ENCODE data around the gene EIF4B. TPM values are rescaled to one million over a fixed set of nuclear protein-coding genes. Genes with fewer than 3 reads are reported as not detected.
A peak's percentile ranks its signal among the peaks of the same experiment; 100 is the strongest.

The EIF4B gene
- total and polyA plus RNA-seq, 2 of the 8 experiments (the other 6 are each of a cell fraction or from before 2014, with no cell fraction given): 269 to 816 TPM

DNA sequence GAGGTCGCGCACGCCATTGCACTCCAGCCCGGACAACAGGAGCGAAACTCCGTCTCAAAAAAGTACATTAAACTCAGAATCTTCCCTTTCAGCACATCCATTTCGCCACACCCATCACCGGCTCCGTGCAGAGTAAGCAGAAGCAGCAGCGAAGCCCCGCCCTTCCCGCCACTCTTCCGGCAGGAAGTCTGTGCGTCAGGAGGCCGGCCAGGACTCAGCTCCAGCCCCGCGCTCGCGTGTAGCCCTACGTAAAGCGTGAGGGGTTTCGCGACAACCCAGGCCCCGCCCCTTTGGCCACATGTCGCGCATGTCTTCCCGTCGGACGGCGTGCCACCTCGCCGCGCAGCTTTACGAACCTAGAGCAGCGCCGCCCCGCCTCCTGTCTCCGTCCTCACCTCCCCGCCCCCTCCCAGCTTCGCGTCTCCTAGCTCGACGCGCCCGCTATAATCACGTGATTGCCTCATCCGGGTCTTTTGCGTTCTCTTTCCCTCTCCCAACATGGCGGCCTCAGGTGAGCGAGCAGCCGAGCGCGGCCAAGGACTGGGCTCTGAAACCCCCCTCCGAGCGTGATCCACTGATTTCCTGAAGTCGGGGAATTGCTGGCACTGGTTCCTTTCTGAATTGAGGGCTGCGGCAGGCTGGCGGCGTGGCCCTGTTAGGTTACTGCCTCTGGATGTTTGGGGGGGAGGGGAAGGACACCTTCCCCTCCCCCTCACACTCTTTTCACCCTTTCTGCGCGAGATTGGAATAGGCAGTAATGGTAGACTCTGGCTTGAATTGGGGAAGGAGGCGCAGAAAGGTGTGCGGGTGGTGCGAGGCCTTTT lies at the start of gene EIF4B (continued):
- TF ChIP-seq, protein P1, sequence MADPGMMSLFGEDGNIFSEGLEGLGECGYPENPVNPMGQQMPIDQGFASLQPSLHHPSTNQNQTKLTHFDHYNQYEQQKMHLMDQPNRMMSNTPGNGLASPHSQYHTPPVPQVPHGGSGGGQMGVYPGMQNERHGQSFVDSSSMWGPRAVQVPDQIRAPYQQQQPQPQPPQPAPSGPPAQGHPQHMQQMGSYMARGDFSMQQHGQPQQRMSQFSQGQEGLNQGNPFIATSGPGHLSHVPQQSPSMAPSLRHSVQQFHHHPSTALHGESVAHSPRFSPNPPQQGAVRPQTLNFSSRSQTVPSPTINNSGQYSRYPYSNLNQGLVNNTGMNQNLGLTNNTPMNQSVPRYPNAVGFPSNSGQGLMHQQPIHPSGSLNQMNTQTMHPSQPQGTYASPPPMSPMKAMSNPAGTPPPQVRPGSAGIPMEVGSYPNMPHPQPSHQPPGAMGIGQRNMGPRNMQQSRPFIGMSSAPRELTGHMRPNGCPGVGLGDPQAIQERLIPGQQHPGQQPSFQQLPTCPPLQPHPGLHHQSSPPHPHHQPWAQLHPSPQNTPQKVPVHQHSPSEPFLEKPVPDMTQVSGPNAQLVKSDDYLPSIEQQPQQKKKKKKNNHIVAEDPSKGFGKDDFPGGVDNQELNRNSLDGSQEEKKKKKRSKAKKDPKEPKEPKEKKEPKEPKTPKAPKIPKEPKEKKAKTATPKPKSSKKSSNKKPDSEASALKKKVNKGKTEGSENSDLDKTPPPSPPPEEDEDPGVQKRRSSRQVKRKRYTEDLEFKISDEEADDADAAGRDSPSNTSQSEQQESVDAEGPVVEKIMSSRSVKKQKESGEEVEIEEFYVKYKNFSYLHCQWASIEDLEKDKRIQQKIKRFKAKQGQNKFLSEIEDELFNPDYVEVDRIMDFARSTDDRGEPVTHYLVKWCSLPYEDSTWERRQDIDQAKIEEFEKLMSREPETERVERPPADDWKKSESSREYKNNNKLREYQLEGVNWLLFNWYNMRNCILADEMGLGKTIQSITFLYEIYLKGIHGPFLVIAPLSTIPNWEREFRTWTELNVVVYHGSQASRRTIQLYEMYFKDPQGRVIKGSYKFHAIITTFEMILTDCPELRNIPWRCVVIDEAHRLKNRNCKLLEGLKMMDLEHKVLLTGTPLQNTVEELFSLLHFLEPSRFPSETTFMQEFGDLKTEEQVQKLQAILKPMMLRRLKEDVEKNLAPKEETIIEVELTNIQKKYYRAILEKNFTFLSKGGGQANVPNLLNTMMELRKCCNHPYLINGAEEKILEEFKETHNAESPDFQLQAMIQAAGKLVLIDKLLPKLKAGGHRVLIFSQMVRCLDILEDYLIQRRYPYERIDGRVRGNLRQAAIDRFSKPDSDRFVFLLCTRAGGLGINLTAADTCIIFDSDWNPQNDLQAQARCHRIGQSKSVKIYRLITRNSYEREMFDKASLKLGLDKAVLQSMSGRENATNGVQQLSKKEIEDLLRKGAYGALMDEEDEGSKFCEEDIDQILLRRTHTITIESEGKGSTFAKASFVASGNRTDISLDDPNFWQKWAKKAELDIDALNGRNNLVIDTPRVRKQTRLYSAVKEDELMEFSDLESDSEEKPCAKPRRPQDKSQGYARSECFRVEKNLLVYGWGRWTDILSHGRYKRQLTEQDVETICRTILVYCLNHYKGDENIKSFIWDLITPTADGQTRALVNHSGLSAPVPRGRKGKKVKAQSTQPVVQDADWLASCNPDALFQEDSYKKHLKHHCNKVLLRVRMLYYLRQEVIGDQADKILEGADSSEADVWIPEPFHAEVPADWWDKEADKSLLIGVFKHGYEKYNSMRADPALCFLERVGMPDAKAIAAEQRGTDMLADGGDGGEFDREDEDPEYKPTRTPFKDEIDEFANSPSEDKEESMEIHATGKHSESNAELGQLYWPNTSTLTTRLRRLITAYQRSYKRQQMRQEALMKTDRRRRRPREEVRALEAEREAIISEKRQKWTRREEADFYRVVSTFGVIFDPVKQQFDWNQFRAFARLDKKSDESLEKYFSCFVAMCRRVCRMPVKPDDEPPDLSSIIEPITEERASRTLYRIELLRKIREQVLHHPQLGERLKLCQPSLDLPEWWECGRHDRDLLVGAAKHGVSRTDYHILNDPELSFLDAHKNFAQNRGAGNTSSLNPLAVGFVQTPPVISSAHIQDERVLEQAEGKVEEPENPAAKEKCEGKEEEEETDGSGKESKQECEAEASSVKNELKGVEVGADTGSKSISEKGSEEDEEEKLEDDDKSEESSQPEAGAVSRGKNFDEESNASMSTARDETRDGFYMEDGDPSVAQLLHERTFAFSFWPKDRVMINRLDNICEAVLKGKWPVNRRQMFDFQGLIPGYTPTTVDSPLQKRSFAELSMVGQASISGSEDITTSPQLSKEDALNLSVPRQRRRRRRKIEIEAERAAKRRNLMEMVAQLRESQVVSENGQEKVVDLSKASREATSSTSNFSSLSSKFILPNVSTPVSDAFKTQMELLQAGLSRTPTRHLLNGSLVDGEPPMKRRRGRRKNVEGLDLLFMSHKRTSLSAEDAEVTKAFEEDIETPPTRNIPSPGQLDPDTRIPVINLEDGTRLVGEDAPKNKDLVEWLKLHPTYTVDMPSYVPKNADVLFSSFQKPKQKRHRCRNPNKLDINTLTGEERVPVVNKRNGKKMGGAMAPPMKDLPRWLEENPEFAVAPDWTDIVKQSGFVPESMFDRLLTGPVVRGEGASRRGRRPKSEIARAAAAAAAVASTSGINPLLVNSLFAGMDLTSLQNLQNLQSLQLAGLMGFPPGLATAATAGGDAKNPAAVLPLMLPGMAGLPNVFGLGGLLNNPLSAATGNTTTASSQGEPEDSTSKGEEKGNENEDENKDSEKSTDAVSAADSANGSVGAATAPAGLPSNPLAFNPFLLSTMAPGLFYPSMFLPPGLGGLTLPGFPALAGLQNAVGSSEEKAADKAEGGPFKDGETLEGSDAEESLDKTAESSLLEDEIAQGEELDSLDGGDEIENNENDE (IDR thresholded peaks at IDR 0.05; ENCODE audit: insufficient replicate concordance, low read length): no peak
- TF ChIP-seq, protein P2, sequence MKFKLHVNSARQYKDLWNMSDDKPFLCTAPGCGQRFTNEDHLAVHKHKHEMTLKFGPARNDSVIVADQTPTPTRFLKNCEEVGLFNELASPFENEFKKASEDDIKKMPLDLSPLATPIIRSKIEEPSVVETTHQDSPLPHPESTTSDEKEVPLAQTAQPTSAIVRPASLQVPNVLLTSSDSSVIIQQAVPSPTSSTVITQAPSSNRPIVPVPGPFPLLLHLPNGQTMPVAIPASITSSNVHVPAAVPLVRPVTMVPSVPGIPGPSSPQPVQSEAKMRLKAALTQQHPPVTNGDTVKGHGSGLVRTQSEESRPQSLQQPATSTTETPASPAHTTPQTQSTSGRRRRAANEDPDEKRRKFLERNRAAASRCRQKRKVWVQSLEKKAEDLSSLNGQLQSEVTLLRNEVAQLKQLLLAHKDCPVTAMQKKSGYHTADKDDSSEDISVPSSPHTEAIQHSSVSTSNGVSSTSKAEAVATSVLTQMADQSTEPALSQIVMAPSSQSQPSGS (IDR thresholded peaks at IDR 0.05; ENCODE audit: low read length): peak; percentile 59; the same call in 1 of the 2 replicates
- peak; percentile 23; the same call in 1 of the 2 replicates for TF ChIP-seq CEBPB (IDR thresholded peaks at IDR 0.05; ENCODE audit: low read depth, low read length)
- TF ChIP-seq TEAD4 (IDR thresholded peaks at IDR 0.05; ENCODE audit: low read depth, low read length): no peak
- TF ChIP-seq EP300 (IDR thresholded peaks at IDR 0.05; ENCODE audit: borderline replicate concordance in 1 of 2, low read depth in 2 of 2, low read length in 2 of 2): no peak
- TF ChIP-seq BRCA1 (IDR thresholded peaks at IDR 0.05; ENCODE audit: low read depth, low read length): no peak
- TF ChIP-seq GTF2F1 (IDR thresholded peaks at IDR 0.05; ENCODE audit: borderline replicate concordance, low read depth, low read length): peak; percentile 76; the same call in 1 of the 2 replicates
